Activated T-helper 1 cell treated with Interleukin-2 at 50 U/mL for 16 hours (primary cell): ENCODE data around the gene SIMC1.
"Not testable (repeated sequence)": the region's sequence is repeated elsewhere in the genome, so short reads cannot be mapped to it uniquely, and the experiment has no call there.

Experiments used
- DNase-seq: peaks from one replicate; pipeline ENCODE4 v3.0.0-alpha.2; 2020; ENCODE audit warnings: low read depth

Gene SIMC1

DNA sequence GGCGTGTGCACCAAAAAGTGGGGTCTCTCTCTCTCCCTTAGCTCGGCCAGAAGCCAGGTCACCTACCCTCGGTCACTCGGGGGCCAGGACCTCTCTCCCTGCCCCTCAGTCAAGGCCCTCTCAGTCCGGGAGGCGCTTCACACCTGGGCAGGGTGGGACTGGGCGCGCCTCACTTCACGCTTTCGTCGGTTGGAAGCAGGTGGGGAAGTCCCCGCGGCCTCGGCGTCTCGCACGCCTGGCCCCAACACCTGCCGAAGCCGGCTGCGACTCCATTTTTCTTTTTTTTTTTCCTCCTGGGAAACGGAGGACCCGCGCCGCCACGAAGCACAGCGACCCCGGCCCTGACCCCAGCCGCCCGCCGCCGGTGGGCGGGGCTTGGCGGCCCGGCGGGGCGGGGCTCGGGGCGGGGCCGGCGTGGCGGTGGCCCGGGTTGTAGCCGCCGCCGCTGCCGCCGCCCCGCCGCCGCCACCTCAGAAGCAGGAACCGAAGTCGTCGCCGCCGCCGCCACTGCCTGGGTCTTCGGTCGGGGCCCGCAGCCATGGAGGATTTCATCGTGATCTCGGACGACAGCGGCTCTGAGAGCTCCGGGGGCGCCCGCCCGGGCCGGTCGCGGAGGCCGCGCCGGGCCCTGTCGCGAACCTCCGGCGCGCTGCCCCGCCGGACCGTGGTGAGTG, at the start of gene SIMC1:
Gene SIMC1 (plus strand): TSS at position 454 of the 674 bp plus-strand sequence. CDS start 85 bp downstream, at position 539.
- peak; percentile 41 for DNase-seq

DNA sequence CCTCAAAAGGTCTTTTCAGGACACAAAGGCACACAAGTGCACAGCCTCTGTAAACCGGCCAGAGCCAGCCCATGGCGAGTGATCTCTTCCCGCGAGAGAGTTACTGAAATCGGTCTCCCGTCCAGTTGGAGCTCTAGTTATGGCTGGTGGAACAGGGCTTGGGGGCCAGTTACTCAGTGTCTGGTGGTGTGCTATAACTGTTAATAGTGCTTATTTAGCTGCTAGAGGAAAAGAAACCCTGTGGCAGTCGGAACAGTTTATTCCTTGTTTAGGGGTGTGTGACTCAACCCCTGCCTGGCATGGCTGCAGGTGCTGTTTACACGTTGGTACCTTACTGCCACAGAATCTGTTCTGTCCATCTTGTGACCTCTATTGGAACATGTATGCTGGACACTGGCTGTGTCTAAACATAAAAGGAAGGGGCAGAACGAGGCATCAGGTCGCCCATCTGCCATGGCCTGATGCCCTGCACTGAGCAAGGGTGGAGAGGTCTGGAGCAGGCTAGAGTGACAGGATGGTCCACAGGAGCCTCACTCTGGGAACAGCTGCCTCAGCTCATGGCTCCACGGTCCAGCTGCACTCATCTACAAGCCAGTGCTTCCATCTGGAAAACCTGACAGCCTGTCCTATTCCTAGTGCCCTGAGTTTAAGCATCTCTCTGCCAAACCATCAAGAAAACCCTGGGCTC, 49.6 kb upstream of the SIMC1 start:
- DNase-seq: no peak

DNA sequence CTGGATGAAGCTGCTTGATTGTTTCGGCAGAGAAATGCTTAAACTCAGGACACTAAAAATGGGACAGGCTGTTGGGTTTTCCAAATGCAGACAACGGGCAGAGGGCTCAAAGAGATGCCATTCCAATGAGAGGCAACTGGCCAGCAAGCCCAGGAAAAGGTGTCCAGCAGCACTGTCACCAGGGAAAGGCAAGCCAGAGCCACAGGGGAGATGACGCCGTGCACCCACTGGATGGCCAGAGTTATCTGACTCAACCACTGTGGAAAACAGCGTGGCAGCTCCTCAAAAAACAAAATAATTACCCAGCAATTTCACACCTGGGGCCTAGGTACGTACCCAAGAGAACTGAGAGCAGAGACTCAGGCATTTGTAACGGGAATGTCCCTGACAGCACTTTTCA, 48.4 kb upstream of the SIMC1 start:
- DNase-seq: no peak

GRCh38 chr5:176190886-176191755, 47.1 kb upstream of the SIMC1 start:
- DNase-seq: no peak

GRCh38 chr5:176192094-176192721, 46.0 kb upstream of the SIMC1 start:
- DNase-seq: no peak

- DNase-seq: not testable (repeated sequence)
Observed at GRCh38 chr5:176192722-176193117, 45.5 kb upstream of the SIMC1 start.

DNA sequence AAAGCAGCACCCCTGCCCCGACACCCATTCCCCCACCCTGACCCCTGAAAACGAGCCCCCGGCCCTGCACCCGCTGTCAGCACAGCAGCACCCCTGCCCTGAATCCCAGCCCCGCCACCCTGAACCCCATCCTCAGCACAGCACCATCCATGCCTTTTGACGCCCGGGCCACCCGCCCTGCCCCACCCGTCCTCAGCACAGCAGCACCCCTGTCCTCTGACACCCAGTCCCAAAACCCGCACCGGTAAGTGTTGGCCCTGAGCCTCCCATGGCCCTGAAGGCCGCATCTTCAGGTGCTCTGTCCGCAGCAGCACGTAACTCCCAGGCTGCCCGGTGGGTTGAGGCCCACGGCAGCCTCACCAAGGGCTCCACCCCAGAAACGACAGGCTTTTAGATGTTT, 44.6 kb upstream of the SIMC1 start:
- not testable (repeated sequence) for DNase-seq

- not testable (repeated sequence) for DNase-seq
Observed at GRCh38 chr5:176194238-176195083, 43.8 kb upstream of the SIMC1 start.

GRCh38 chr5:176195084-176195413, 43.2 kb upstream of the SIMC1 start:
- not testable (repeated sequence) for DNase-seq

- not testable (repeated sequence) for DNase-seq
Observed at GRCh38 chr5:176195487-176196207, 42.6 kb upstream of the SIMC1 start.

GRCh38 chr5:176196781-176197180, 41.4 kb upstream of the SIMC1 start:
- not testable (repeated sequence) for DNase-seq

- not testable (repeated sequence) for DNase-seq
Observed at GRCh38 chr5:176197234-176197858, 40.9 kb upstream of the SIMC1 start.

- DNase-seq: not testable (repeated sequence)
Observed at GRCh38 chr5:176198299-176198698, 39.9 kb upstream of the SIMC1 start.

- not testable (repeated sequence) for DNase-seq
Observed at GRCh38 chr5:176198991-176199733, 39.1 kb upstream of the SIMC1 start.

DNA sequence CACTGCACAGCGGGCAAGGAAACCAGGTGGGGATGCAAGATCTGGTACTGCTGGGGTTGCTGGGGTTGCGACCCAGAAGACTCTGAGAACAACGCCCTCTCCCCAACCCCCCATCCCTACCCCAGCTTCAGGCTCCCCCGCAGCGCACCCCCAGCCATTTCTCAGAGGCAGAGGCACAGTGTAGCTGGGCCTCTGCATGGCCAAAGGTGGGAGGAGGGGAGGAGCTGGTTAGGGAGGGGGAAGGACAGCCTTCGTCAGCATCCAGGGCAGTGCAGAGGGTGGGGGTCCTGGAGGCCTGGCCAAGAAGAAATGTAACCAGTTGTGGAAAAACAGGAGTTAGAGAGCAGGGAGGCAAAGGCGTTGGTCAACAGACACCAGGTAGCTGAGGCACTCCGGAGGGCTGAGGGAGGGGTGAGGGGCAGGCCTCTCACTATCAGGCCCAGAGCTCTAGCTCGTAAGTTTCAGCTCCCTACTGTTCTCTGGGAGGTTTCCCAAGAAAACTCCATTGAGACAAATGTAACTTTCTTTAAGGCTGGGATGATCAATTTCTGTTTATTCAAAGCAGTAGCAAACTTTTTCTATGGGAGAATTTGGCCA, 38.3 kb upstream of the SIMC1 start:
- not testable (repeated sequence) for DNase-seq

- no peak for DNase-seq
Observed at GRCh38 chr5:176201811-176202210, 36.4 kb upstream of the SIMC1 start.

DNA sequence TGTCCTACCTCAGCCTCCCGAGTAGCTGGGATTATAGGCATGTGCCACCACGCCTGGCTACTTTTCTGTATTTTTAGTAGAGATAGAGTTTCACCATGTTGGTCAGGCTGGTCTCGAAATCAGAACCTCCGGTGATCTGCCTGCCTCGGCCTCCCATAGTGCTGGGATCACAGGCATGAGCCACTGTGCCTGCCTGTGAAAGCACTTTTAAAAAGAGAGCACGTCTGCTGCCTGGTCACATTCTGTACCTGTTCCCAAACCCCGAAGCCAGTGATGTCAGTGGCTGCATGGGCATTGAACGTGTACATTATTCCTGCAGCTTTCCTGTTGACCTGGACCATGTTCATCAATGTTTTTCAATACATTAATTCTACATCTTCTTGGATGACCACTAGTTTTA, 35.1 kb upstream of the SIMC1 start:
- DNase-seq: no peak

DNA sequence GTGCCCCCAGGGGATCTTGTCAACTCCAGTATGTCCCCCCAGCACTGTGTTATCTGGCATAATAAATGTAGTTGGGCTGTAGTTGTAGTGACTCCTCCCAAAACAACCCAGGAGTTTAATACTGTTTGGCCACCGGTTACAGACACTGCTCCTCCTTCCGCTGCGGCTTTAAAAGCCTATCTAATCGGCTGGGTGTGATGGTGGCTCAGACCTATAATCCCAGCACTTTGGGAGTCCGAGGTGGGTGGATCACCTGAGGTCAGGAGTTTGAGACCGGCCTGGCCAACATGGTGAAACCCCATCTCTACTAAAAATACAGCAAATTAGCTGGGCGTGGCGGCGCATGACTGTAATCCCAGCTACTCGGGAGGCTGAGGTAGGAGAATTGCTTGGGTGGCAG, 34.7 kb upstream of the SIMC1 start:
- DNase-seq: not testable (repeated sequence)

DNA sequence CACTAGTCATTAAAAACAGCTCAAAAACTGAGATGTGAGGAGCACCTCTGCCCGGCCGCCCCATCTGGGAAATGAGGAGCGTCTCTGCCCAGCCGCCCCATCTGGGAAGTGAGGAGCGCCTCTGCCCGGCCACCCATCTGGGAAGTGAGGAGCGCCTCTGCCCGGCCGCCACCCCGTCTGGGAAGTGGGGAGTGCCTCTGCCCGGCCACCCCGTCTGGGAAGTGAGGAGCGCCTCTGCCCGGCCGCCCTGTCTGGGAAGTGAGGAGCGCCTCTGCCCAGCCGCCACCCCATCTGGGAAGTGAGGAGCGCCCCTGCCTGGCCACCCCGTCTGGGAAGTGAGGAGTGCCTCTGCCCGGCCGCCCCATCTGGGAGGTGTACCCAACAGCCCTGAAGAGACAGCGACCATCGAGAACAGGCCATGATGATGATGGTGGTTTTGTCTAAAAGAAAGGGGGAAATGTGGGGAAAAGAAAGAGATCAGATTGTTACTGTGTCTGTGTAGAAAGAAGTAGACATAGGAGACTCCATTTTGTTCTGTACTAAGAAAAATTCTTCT, 23.7 kb upstream of the SIMC1 start:
- DNase-seq: not testable (repeated sequence)
